SK-N-MC (cell line): ENCODE results near the gene HPRT1.
A peak's percentile ranks its signal among the peaks of the same experiment; 100 is the strongest.

ENCODE experiments used
- DNase-seq: peaks from one replicate; pipeline ENCODE4 v3.0.0-alpha.2; 2011; ENCODE audit warnings: low read depth, low spot score
- H3K27ac ChIP-seq: fragments of 200-600 bp; sonication (generic); 2 replicates; pipeline ENCODE4 v1.5.1; 2016; ENCODE audit warnings: mixed run types
- H3K36me3 ChIP-seq: fragments of 200-600 bp; sonication (generic); 2 replicates; pipeline ENCODE4 v1.6.1; 2017; ENCODE audit warnings: antibody characterized with exemption, low read length, mixed read lengths; ENCODE audit not compliant: insufficient read depth
- H3K4me3 ChIP-seq: fragments of 200-600 bp; sonication (generic); 2 replicates; pipeline ENCODE4 v1.5.1; 2016
- H3K9ac ChIP-seq: fragments of 200-600 bp; sonication (generic); 2 replicates; pipeline ENCODE4 v1.8.0; 2017; ENCODE audit warnings: mixed run types, mixed read lengths; ENCODE audit not compliant: insufficient read length
- H3K9me3 ChIP-seq: fragments of 200-600 bp; sonication (generic); 2 replicates; pipeline ENCODE4 v1.6.1; 2017; ENCODE audit warnings: low read depth, mild to moderate bottlenecking, antibody characterized with exemption, low read length, moderate library complexity, mixed read lengths
- EZH2 ChIP-seq: fragments of 200-600 bp; sonication (generic); IDR thresholded peaks from one replicate; pipeline ENCODE4 v1.6.1; 2017; ENCODE audit warnings: antibody characterized with exemption
- FOXP2 ChIP-seq: optimal IDR thresholded peaks from 2 replicates; pipeline ENCODE3; 2011; ENCODE audit warnings: mild to moderate bottlenecking, moderate library complexity; ENCODE audit not compliant: insufficient read depth; ENCODE audit errors: extremely low read length, control extremely low read depth
- POLR2AphosphoS5 ChIP-seq: IDR thresholded peaks from 2 replicates; pipeline ENCODE4 v1.6.1; 2012; ENCODE audit warnings: mild to moderate bottlenecking, low read depth, low read length, borderline replicate concordance

The HPRT1 gene, protein sequence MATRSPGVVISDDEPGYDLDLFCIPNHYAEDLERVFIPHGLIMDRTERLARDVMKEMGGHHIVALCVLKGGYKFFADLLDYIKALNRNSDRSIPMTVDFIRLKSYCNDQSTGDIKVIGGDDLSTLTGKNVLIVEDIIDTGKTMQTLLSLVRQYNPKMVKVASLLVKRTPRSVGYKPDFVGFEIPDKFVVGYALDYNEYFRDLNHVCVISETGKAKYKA

GRCh38 chrX:134460005-134460861 is at the start of gene HPRT1:
TSS of gene HPRT1 (plus strand) at chrX:134460165. CDS start at chrX:134460312, 147 bp downstream.
- DNase-seq = no peak
- Histone ChIP-seq H3K9me3 (no peaks in the 10 kb centered on the region), H3K9ac (peak within 1 kb of the TSS; percentile 81), H3K4me3 (peak within 1 kb of the TSS; percentile 84), H3K27ac (no peak within 1 kb of the TSS), H3K36me3 (no peaks in the 10 kb centered on the region)
- TF ChIP-seq FOXP2 (no peak), POLR2AphosphoS5 (peak; percentile 45; the same call in 1 of the 2 replicates)

GRCh38 chrX:134416087-134416486 is 43.9 kb upstream of the HPRT1 start:
- Histone ChIP-seq H3K9me3 (no peaks in the 10 kb centered on the region), H3K36me3 (peaks cover 33% of the 10 kb centered on the region), H3K4me3 (no peak overlapping the region), H3K27ac (no peak overlapping the region), H3K9ac (no peak overlapping the region)
- no peak for TF ChIP-seq EZH2
- TF ChIP-seq FOXP2 = no peak
- no peak for TF ChIP-seq POLR2AphosphoS5
- no peak for DNase-seq

DNA sequence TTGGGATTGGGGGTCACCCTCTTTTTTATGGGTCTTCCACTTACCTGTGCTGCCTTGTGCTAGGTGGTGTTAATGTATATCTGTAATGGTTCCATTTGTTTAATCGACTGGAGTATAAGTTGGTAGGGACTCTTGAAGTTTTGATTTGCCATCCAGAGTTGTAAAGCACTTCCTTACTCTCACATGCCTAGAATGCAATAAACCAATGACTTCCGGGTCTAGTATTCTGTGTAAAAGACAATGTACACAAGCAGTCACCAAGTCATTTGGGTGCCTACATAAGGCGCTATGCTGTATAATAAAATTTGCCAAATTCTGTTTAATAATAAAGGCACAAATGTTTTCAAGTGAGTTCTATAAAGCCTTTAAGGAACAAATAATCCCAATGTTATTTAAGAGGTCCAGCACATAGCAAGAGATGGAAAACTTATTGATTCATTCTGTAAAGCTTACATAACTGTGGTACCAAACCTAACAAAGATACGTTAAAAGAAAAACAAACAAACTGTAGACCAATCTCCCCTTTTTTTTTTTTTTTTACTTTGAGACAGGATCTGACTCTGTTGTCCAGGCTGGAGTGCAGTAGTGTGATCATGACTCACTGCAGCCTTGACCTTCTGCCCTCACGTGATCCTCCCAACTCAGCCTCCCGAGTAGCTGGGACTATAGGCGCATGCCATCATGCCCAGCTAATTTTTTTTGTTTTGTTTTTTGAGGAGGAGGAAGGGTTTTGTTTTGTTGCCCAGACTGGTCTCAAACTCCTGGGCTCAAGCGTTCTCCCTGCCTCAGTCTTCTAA is 41.5 kb upstream of the HPRT1 start:
- DNase-seq = no peak
- H3K4me3 ChIP-seq = no peak overlapping the region
- no peak overlapping the region for H3K27ac ChIP-seq
- H3K36me3 ChIP-seq = peaks cover 31% of the 10 kb centered on the region
- H3K9ac ChIP-seq = no peak overlapping the region
- TF ChIP-seq POLR2AphosphoS5 = no peak
- no peak for TF ChIP-seq FOXP2
- no peak for TF ChIP-seq EZH2
- no peaks in the 10 kb centered on the region for H3K9me3 ChIP-seq

DNA sequence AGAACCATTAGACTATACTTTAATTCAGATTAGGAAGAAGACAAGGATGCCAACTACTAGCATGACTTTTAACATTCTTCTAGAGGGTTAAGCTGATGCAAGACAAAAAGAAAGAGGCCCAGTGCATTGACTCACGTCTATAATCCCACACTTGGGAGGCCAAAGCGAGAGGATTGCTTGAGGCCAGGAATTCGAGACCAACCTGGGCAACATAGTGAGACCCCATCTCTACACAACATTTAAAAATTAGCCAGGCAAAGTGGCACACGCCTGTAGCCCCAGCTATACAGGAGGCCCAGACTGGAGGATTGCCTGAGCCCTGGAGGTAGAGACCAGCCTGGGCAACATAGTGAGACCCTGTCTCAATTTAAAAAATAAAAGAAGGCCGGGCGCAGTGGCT is 40.2 kb upstream of the HPRT1 start:
- Histone ChIP-seq H3K9ac (no peak overlapping the region), H3K27ac (no peak overlapping the region), H3K4me3 (no peak overlapping the region), H3K9me3 (no peaks in the 10 kb centered on the region), H3K36me3 (peaks cover 26% of the 10 kb centered on the region)
- TF ChIP-seq FOXP2 (no peak), EZH2 (no peak), POLR2AphosphoS5 (no peak)
- no peak for DNase-seq

DNA sequence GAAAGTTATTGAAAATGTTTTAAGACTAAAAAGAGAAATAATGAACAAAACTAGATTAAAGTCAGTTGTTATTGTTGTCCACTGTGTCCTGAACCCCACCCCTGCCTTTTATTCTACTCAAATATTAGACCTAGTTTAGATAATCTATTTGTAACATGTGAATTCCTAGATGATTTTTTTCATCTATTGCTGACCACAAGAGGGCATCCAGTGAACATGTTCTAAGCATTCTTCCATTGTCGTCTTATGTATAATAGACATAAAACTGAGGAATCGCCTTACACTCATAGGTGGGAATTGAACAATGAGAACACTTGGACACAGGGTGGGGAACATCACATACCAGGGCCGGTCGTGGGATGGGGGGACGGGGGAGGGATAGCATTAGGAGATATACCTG is 36.4 kb upstream of the HPRT1 start:
- Histone ChIP-seq H3K9ac (no peak overlapping the region), H3K9me3 (no peaks in the 10 kb centered on the region), H3K4me3 (no peak overlapping the region), H3K27ac (no peak overlapping the region), H3K36me3 (peaks cover 14% of the 10 kb centered on the region)
- TF ChIP-seq EZH2 = no peak
- no peak for TF ChIP-seq POLR2AphosphoS5
- TF ChIP-seq FOXP2 = no peak
- no peak for DNase-seq

DNA sequence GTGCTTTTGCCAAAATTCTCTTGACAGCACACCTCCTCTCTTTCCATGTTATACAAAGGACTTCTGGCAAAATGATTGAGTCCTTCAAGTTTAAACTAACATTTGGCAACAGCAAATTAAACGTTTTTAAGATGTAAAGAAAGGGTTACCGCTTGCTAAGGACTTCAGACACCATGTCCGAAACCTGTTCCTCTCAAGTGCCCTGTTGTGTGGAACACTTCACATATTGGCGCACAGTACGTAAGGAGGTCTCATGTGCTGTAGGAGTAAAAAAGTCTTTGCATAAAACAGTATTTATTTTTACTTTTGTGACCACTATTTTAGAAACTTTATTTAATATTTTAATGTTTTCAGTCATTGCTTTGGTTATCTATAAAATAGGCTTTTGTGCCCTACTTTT is 33.7 kb upstream of the HPRT1 start:
- Histone ChIP-seq H3K9me3 (no peaks in the 10 kb centered on the region), H3K36me3 (peaks cover 15% of the 10 kb centered on the region), H3K27ac (no peak overlapping the region), H3K9ac (no peak overlapping the region), H3K4me3 (no peak overlapping the region)
- no peak for TF ChIP-seq POLR2AphosphoS5
- TF ChIP-seq EZH2 = no peak
- TF ChIP-seq FOXP2 = no peak
- no peak for DNase-seq

DNA sequence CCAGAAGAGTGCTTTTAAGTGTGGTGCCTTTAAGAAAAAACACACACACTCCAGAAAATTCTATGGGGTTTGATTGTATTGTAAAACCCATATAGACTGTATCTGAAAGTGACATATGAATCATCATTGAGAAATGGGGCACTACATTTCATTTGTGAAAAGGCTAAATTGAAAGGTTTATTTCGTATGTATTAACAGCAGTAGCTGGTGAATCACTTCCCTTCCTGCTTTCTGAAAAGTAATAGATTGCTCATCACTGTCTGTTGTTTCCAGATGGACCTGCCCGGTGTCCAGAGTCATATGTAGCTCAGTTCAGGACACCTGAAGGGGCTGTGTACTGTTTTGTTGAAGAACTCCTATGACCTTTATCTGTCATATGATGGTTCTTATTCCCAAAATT is 28.1 kb upstream of the HPRT1 start:
- no peak overlapping the region for H3K27ac ChIP-seq
- no peak for DNase-seq

GRCh38 chrX:134435894-134436293 is 24.1 kb upstream of the HPRT1 start:
- no peak overlapping the region for H3K4me3 ChIP-seq
- H3K9ac ChIP-seq = no peak overlapping the region
- no peak for DNase-seq
- TF ChIP-seq FOXP2 = no peak
- no peak for TF ChIP-seq EZH2
- TF ChIP-seq POLR2AphosphoS5 = no peak
- no peaks in the 10 kb centered on the region for H3K9me3 ChIP-seq
- no peak overlapping the region for H3K27ac ChIP-seq
- H3K36me3 ChIP-seq = no peaks in the 10 kb centered on the region; the same call in 1 of the 2 replicates

More for the DNA sequence above, 28.1 kb upstream of the HPRT1 start:
- H3K9me3 ChIP-seq = no peaks in the 10 kb centered on the region
- no peak overlapping the region for H3K4me3 ChIP-seq
- H3K9ac ChIP-seq = no peak overlapping the region
- TF ChIP-seq EZH2 (no peak), POLR2AphosphoS5 (no peak), FOXP2 (no peak)
- H3K36me3 ChIP-seq = peaks cover 7% of the 10 kb centered on the region
